HEK293T (cell line): ENCODE data around the gene CEMIP2.
"Not testable (repeated sequence)": the region's sequence is repeated elsewhere in the genome, so short reads cannot be mapped to it uniquely, and the experiment has no call there.

Experiments
- CTCF ChIA-PET: fragments of 350-600 bp; formaldehyde crosslinking; extraction: SDS; loops from one replicate; lab custom pipeline; 2021; ENCODE audit warnings: antibody characterized with exemption, inconsistent platforms; lab: Yijun Ruan, JAX
- POLR2A ChIA-PET: fragments of 350-600 bp; formaldehyde crosslinking; extraction: SDS; loops from one replicate; lab custom pipeline; 2020; ENCODE audit warnings: antibody characterized with exemption, inconsistent platforms; lab: Yijun Ruan, JAX
- DNase-seq: peaks from one replicate; pipeline ENCODE4 v3.0.0; 2012; ENCODE audit warnings: mixed read lengths; ENCODE audit errors: extremely low spot score
- ARNT ChIP-seq: fragments of 450-650 bp; IDR thresholded peaks from 2 replicates; pipeline ENCODE4 v1.6.1; 2017; ENCODE audit warnings: mild to moderate bottlenecking
- BHLHE40 ChIP-seq: fragments of 450-650 bp; IDR thresholded peaks from 2 replicates; pipeline ENCODE4 v1.6.1; 2016; ENCODE audit warnings: mild to moderate bottlenecking, moderate library complexity, borderline replicate concordance
- CTBP1 ChIP-seq: fragments of 450-650 bp; IDR thresholded peaks from 2 replicates; pipeline ENCODE4 v1.6.1; 2016; ENCODE audit warnings: borderline replicate concordance
- ELF4 ChIP-seq: fragments of 450-650 bp; IDR thresholded peaks from 2 replicates; pipeline ENCODE4 v1.6.1; 2017; ENCODE audit warnings: antibody characterized with exemption
- FOXA1 ChIP-seq: fragments of 450-650 bp; IDR thresholded peaks from 2 replicates; pipeline ENCODE4 v1.6.1; 2016; ENCODE audit warnings: mild to moderate bottlenecking
- FOXK2 ChIP-seq: fragments of 450-650 bp; IDR thresholded peaks from 2 replicates; pipeline ENCODE4 v1.6.1; 2016; ENCODE audit warnings: mild to moderate bottlenecking
- FOXM1 ChIP-seq: fragments of 450-650 bp; IDR thresholded peaks from 2 replicates; pipeline ENCODE4 v1.6.1; 2017; ENCODE audit warnings: mild to moderate bottlenecking, borderline replicate concordance
- HDGF ChIP-seq: fragments of 450-650 bp; IDR thresholded peaks from 2 replicates; pipeline ENCODE4 v1.6.1; 2017; ENCODE audit warnings: antibody characterized with exemption, borderline replicate concordance
- L3MBTL2 ChIP-seq: fragments of 450-650 bp; conservative IDR thresholded peaks from 2 replicates; pipeline ENCODE4 v1.6.1; 2016; ENCODE audit warnings: mild to moderate bottlenecking
- LEF1 ChIP-seq: fragments of 450-650 bp; IDR thresholded peaks from 2 replicates; pipeline ENCODE4 v1.6.1; 2017; ENCODE audit warnings: mild to moderate bottlenecking, borderline replicate concordance
- NFRKB ChIP-seq: fragments of 450-650 bp; IDR thresholded peaks from 2 replicates; pipeline ENCODE4 v1.6.1; 2016; ENCODE audit warnings: mild to moderate bottlenecking, moderate library complexity
- SP1 ChIP-seq: fragments of 450-650 bp; IDR thresholded peaks from 2 replicates; pipeline ENCODE4 v1.6.1; 2017
- SUZ12 ChIP-seq: fragments of 450-650 bp; IDR thresholded peaks from 2 replicates; pipeline ENCODE4 v1.6.1; 2016; ENCODE audit warnings: mild to moderate bottlenecking
- TARDBP ChIP-seq: fragments of 450-650 bp; IDR thresholded peaks from 2 replicates; pipeline ENCODE4 v1.6.1; 2016
- ZNF384 ChIP-seq: fragments of 450-650 bp; IDR thresholded peaks from 2 replicates; pipeline ENCODE4 v1.6.1; 2016
- TF ChIP-seq, protein P1 (sequence below): fragments of 450-650 bp; IDR thresholded peaks from 2 replicates; pipeline ENCODE4 v1.6.1; 2016

Gene CEMIP2

DNA sequence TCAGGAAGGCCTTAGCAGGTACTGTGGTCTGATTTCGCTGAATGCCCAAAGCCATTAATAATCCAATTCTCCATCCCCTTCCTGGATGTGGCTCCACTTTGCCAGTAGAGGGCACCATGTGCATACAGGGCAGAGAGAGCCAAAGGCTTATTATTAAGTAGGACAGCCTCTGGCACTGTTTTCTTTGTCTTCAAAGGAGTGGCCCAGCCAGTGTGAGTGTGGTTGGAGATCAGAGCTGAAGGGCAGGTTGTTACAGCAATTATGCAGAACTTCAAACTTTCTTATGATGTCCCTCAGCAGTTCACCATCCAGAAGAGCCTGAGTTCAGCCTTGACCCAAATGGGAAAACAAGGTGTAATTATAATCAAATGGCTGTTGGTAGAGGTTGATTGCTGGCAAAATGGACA is 38.6 kb upstream of the CEMIP2 start:
- ChIA-PET CTCF (interaction anchor here (0.5 to 2.4 kb wide), 8 partner anchors 9 to 219 kb away, joined by 3 to 8 read pairs (median 5); no protein-coding TSS in a partner anchor), POLR2A (no interaction called here)
- TF ChIP-seq ELF4 (0 out of 2 replicates have a peak, but pooled peaks have one; percentile 28), L3MBTL2 (no peak)
- peak; percentile 76 for DNase-seq

DNA sequence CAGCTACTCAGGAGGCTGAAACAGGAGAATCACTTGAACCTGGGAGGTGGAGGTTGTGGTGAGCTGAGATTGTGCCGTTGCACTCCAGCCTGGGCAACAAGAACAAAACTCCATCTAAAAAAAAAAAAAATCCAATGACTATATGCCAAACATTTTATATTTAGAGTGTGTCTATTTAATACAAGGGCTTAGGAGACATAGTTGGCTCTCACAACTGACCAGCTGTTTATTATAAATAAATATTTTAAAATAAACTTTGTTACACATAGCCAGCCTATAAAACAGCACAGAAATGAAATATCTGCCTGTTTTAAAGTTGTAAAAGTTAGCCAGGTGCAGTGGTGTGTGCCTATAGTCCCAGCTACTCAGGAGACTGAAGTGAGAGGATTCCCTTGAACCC is 36.8 kb upstream of the CEMIP2 start:
- CTCF ChIA-PET: interaction anchor here (0.5 kb wide), 1 partner anchor 126 kb away, joined by 3 read pairs; no protein-coding TSS in a partner anchor

DNA sequence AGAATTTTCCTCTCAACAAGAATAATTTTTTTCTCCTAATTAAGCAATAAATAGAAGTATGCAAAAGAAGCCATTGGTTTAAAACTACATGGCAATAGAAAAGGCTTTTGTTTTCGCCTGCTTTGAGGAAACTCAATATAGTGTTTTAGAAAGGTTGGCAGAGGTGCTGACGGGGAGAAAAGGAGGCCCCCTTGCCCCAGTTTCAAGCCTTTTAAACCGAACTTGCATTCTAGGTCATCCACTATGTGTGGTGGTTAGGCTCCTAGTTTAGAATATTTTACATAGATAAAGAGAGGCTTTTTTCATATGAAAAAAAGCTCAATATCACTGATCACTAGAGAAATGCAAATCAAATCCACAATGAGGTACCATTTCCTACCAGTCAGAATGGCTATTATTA is 33.5 kb upstream of the CEMIP2 start:
- CTCF ChIA-PET: interaction anchor here (0.7 kb wide), 2 partner anchors 35 to 237 kb away, joined by 3 read pairs; no protein-coding TSS in a partner anchor
- DNase-seq: no peak
- POLR2A ChIA-PET: no interaction called here
- no peak for TF ChIP-seq FOXK2
- no peak for TF ChIP-seq L3MBTL2
- TF ChIP-seq TARDBP: no peak
- no peak for TF ChIP-seq BHLHE40

More for the DNA sequence above, 36.8 kb upstream of the CEMIP2 start:
- DNase-seq, POLR2A ChIA-PET: not testable (repeated sequence)

DNA sequence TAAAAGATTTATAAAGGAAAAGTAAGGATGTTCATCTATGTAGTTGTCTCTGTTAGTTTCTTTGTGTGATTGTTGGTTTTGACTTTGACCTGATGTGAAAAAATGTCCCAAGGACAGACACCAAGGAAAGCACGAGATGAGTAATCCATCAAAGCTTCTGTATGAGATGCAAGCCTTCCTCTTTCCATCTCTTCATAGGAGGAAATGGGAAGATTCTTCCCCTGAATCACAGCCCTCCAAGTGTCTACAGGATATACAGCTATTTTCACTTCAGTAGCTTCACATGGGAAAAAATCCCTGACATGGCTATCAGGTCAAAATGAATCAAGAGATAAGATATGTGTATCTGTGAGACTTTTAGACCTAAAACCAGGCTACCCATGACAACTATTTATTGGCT is 29.0 kb upstream of the CEMIP2 start:
- POLR2A ChIA-PET: no interaction called here
- CTCF ChIA-PET: interaction anchor here (0.6 kb wide), 1 partner anchor 83 kb away, joined by 3 read pairs; no protein-coding TSS in a partner anchor
- TF ChIP-seq SUZ12 (no peak), LEF1 (no peak), L3MBTL2 (no peak), CTBP1 (no peak), SP1 (no peak), ZNF384 (no peak), ELF4 (no peak), HDGF (no peak), FOXA1 (no peak), ARNT (no peak), FOXK2 (no peak), FOXM1 (no peak)
- TF ChIP-seq, protein P1, sequence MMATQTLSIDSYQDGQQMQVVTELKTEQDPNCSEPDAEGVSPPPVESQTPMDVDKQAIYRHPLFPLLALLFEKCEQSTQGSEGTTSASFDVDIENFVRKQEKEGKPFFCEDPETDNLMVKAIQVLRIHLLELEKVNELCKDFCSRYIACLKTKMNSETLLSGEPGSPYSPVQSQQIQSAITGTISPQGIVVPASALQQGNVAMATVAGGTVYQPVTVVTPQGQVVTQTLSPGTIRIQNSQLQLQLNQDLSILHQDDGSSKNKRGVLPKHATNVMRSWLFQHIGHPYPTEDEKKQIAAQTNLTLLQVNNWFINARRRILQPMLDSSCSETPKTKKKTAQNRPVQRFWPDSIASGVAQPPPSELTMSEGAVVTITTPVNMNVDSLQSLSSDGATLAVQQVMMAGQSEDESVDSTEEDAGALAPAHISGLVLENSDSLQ: no peak
- no peak for DNase-seq

DNA sequence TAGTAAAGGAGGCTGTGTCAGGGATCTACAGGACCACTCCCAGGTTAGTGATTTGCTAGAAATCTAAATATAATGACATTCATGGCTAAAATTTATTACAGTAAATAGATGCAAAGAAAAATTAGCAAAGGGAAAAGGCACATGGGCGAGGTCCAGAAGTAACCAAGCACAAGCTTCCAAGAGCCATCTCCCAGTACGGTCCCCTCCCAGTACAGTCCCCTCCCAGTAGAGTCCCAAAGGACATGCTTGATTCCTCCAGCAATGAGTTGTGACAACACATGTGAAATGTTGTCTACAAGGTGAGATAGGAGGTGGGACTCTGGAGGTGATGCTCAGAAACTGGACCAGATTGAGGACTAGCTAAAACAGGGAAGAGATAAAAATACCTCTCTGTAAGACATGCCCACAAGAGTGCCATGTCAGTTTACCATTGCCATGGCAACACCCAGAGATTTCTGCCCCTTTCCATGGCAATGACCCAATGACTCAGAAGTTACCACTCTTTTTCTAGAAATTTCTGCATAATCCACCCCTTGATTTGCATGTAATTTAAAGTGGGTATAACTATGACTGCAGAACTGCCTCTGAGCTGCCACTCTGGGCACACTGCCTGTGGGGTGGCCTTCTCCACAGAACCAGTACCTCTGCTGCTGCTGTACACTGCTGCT is 27.9 kb upstream of the CEMIP2 start:
- POLR2A ChIA-PET: no interaction called here
- DNase-seq: no peak
- TF ChIP-seq SUZ12 (no peak), LEF1 (no peak), FOXM1 (no peak), FOXA1 (no peak), ARNT (no peak), ELF4 (no peak), BHLHE40 (no peak), CTBP1 (no peak), NFRKB (no peak), ZNF384 (no peak), FOXK2 (no peak), TARDBP (no peak), HDGF (no peak), SP1 (no peak), L3MBTL2 (no peak)
- TF ChIP-seq, protein P1: no peak
- CTCF ChIA-PET: no interaction called here

DNA sequence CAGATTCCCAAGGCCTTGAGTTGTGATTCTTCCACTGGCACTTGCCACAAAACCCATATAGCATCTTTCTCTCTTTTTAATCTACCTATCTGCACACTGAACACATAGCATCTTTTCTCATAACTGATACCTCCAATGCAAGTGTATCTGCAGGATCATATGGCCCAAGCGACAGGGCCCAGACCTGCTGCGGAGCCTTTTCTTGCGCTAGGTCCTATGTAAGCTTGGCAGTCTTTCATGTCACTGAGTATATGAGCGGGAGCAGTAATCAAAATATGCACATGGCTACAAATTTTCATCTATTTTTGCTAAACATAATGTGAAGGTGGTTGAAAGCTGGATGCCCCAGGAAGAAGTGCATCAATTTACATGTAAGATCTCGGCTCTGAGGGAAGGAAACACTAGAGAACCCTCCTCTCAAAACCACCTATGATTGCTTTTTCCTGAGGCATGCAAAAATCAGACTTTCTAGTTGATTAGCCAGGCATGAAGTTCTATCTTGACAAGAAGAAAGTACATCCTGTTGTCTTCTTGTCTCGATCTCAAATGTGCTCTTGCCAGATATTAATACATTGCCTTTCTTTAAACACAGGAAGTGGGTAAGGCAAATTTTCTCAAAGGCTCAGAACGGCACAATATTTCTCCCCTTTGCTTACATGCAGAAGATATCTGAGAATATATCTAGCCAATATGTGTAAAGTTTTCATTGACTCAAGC is 26.9 kb upstream of the CEMIP2 start:
- no peak for TF ChIP-seq ELF4
- TF ChIP-seq, protein P1: no peak
- TF ChIP-seq SUZ12: no peak
- no peak for TF ChIP-seq ARNT
- TF ChIP-seq LEF1: no peak
- ChIA-PET POLR2A (no interaction called here), CTCF (no interaction called here)
- DNase-seq: no peak
